K562 (cell line): ENCODE results near the gene TEX35. TPM values are rescaled to one million over a fixed set of nuclear protein-coding genes. Genes with fewer than 3 reads are reported as not detected.
A peak's percentile ranks its signal among the peaks of the same experiment; 100 is the strongest.

Experiments used
- ATAC-seq: fragments of 200-7000 bp; cut with Tn5 transposase; 3 replicates; pipeline ENCODE4 v1.9.1; 2020; ENCODE audit warnings: moderate library complexity
- BruUV-seq: library from RNA; stranded (reverse); fragments of 400-500 nt; replicated peaks from 2 replicates; lab custom pipeline; 2021; lab: Mats Ljungman, UMichigan
- CTCF ChIA-PET: fragments of 300-600 bp; formaldehyde crosslinking; extraction: SDS; loops from one replicate; lab custom pipeline; 2021; ENCODE audit warnings: low intra/inter-chr PET ratio; lab: Yijun Ruan, JAX
- POLR2A ChIA-PET: fragments of 300-600, 350-650 bp; sonication (Branson Sonifier 250); formaldehyde crosslinking; extraction: SDS; loops from one replicate; lab custom pipeline; 2021; ENCODE audit warnings: antibody characterized with exemption, inconsistent platforms; lab: Yijun Ruan, JAX
- DNase-seq, 4 experiments: peaks; one replicate each; pipeline versions ENCODE4 v3.0.0 to v3.0.0-alpha.2; 2011 to 2018; ENCODE audit warnings: low spot score in 3 of 4, mixed read lengths in 3 of 4; ENCODE audit errors: extremely low read depth in 1 of 4
- FAIRE-seq: peaks from 2 replicates; lab custom pipeline; 2011; peaks lifted over from hg19 to GRCh38; lab: Jason Lieb, UNC
- H2AFZ ChIP-seq: 2 replicates; pipeline ENCODE4 v1.6.0; 2011; ENCODE audit warnings: low read depth, low read length, control low read depth, inconsistent platforms
- H3K27ac ChIP-seq: fragments of 200-600 bp; 3 replicates; pipeline ENCODE4 v1.8.0; 2011; ENCODE audit warnings: low read depth, mild to moderate bottlenecking, control low read depth, inconsistent platforms, low read length, moderate library complexity, mixed read lengths; ENCODE audit errors: extremely low read depth
- H3K27me3 ChIP-seq, 2 experiments: fragments of 300-600 bp in 1 of 2; 2 replicates in 1 of 2; 3 replicates in 1 of 2; pipeline versions ENCODE4 v1.6.0 to v1.8.0; 2011; ENCODE audit warnings: inconsistent platforms in 2 of 2, low read length in 2 of 2, mild to moderate bottlenecking in 1 of 2, mixed read lengths in 1 of 2, moderate library complexity in 1 of 2; ENCODE audit not compliant: control insufficient read depth in 2 of 2, insufficient read depth in 2 of 2
- H3K36me3 ChIP-seq: fragments of 300-600 bp; 3 replicates; pipeline ENCODE4 v1.8.0; 2011; ENCODE audit warnings: mild to moderate bottlenecking, low read length, inconsistent platforms; ENCODE audit not compliant: control insufficient read depth, insufficient read depth
- H3K4me1 ChIP-seq, 2 experiments: fragments of 200-600 bp in 1 of 2; replicated peaks in 1 of 2; 2 replicates in 1 of 2; 3 replicates in 1 of 2; pipeline versions ENCODE4 v1.5.1 to v1.8.0; 2011; ENCODE audit warnings: inconsistent platforms in 2 of 2, low read length in 2 of 2, mild to moderate bottlenecking in 1 of 2, mixed read lengths in 1 of 2, moderate library complexity in 1 of 2; ENCODE audit not compliant: control insufficient read depth in 2 of 2, insufficient read depth in 2 of 2
- H3K4me2 ChIP-seq: 2 replicates; pipeline ENCODE4 v1.6.1; 2011; ENCODE audit warnings: low read length, control low read depth, inconsistent platforms, mixed read lengths; ENCODE audit not compliant: insufficient read depth
- H3K4me3 ChIP-seq: fragments of 200-600 bp; sonication (generic), shearing (Covaris generic); 2 replicates; pipeline ENCODE4 v1.5.1; 2016; ENCODE audit warnings: control low read depth, inconsistent platforms
- H3K79me2 ChIP-seq: fragments of 200-600 bp; 3 replicates; pipeline ENCODE4 v1.8.0; 2011; ENCODE audit warnings: low read length, inconsistent platforms; ENCODE audit not compliant: control insufficient read depth, insufficient read depth
- H3K9ac ChIP-seq, 2 experiments: 2 replicates each; pipeline versions ENCODE4 v1.6.0 to v1.6.1; 2011; ENCODE audit warnings: low read depth in 2 of 2, low read length in 2 of 2, control low read depth in 1 of 2, inconsistent platforms in 1 of 2, mild to moderate bottlenecking in 1 of 2, mixed read lengths in 1 of 2; ENCODE audit not compliant: insufficient read depth in 1 of 2
- H3K9me1 ChIP-seq: one replicate; pipeline ENCODE4 v1.6.0; 2011; ENCODE audit warnings: inconsistent platforms, mild to moderate bottlenecking, low read length, moderate library complexity; ENCODE audit not compliant: control insufficient read depth, insufficient read depth
- H3K9me3 ChIP-seq: replicated peaks from 2 replicates; pipeline ENCODE4 v1.5.1; 2011; ENCODE audit warnings: low read depth, low read length, inconsistent platforms; ENCODE audit not compliant: control insufficient read depth, insufficient read depth
- H4K20me1 ChIP-seq: replicated peaks from 2 replicates; pipeline ENCODE4 v1.6.1; 2011; ENCODE audit warnings: low read length, inconsistent platforms, mixed read lengths; ENCODE audit not compliant: control insufficient read depth, insufficient read depth
- CCAR2 ChIP-seq: fragments of 200-400 bp; formaldehyde crosslinking; IDR thresholded peaks from 2 replicates; pipeline ENCODE4 v1.6.1; 2017; ENCODE audit warnings: mild to moderate bottlenecking, low read depth, low read length
- CREM ChIP-seq: IDR thresholded peaks from 2 replicates; pipeline ENCODE4 v1.6.1; 2014; ENCODE audit warnings: antibody characterized with exemption, low read depth
- DIDO1 ChIP-seq: fragments of 450-650 bp; IDR thresholded peaks from 2 replicates; pipeline ENCODE4 v1.6.1; 2016; ENCODE audit warnings: low read depth, missing biosample characterization, missing genetic modification characterization
- E2F1 ChIP-seq: sonication (generic); formaldehyde crosslinking; IDR thresholded peaks from 2 replicates; pipeline ENCODE4 v1.8.1; 2023; ENCODE audit warnings: mild to moderate bottlenecking, missing genetic modification reagents, moderate library complexity
- ETV6 ChIP-seq, 3 experiments: fragments of 150-350 bp in 1 of 3; sonication (generic) in 1 of 3; formaldehyde crosslinking in 1 of 3; IDR thresholded peaks; 2 replicates each; pipeline versions ENCODE4 v1.6.1 to v1.8.0; 2014 to 2022; ENCODE audit warnings: borderline replicate concordance in 2 of 3, low read depth in 2 of 3, antibody characterized with exemption in 1 of 3, low read length in 1 of 3, mild to moderate bottlenecking in 1 of 3, missing genetic modification reagents in 1 of 3
- GMEB1 ChIP-seq: fragments of 250-450 bp; sonication (Bioruptor Pico); IDR thresholded peaks from 2 replicates; pipeline ENCODE4 v1.4.0; 2020; ENCODE audit warnings: mild to moderate bottlenecking
- KDM1A ChIP-seq, 2 experiments: fragments of 450-650 bp; IDR thresholded peaks; 2 replicates each; pipeline ENCODE4 v1.6.1; 2016; ENCODE audit warnings: mild to moderate bottlenecking in 2 of 2
- KLF10 ChIP-seq: fragments of 250-450 bp; sonication (Bioruptor Pico); IDR thresholded peaks from 2 replicates; pipeline ENCODE4 v1.6.1; 2021; ENCODE audit warnings: matching md5 sums
- MBD2 ChIP-seq: sonication (generic); IDR thresholded peaks from 2 replicates; pipeline ENCODE4 v1.6.1; 2016; ENCODE audit warnings: low read depth, borderline replicate concordance
- MED1 ChIP-seq: sonication (generic); formaldehyde crosslinking; IDR thresholded peaks from 2 replicates; pipeline ENCODE4 v1.8.1; 2023; ENCODE audit warnings: missing genetic modification reagents, borderline replicate concordance
- NFYB ChIP-seq: IDR thresholded peaks from 2 replicates; pipeline ENCODE4 v1.6.1; 2011; ENCODE audit warnings: mild to moderate bottlenecking, moderate library complexity; ENCODE audit not compliant: insufficient read length; ENCODE audit errors: extremely low read depth
- SRSF1 ChIP-seq: fragments of 200-400 bp; formaldehyde crosslinking; IDR thresholded peaks from 2 replicates; pipeline ENCODE4 v1.6.1; 2017; ENCODE audit warnings: mild to moderate bottlenecking, low read depth, low read length, moderate library complexity
- TGIF2 ChIP-seq: sonication (generic); formaldehyde crosslinking; IDR thresholded peaks from 2 replicates; pipeline ENCODE4 v1.8.1; 2022; ENCODE audit warnings: mild to moderate bottlenecking, missing genetic modification reagents, moderate library complexity
- ZNF512 ChIP-seq: IDR thresholded peaks from 2 replicates; pipeline ENCODE4 v1.6.1; 2016; ENCODE audit warnings: missing genetic modification characterization, missing compliant biosample characterization
- ZNF551 ChIP-seq: fragments of 250-450 bp; sonication (Bioruptor Pico); IDR thresholded peaks from 2 replicates; pipeline ENCODE4 v1.5.0; 2021; ENCODE audit warnings: mild to moderate bottlenecking, moderate library complexity
- ZNF655 ChIP-seq: fragments of 250-450 bp; sonication (Bioruptor Pico); IDR thresholded peaks from 2 replicates; pipeline ENCODE4 v1.5.0; 2021
- ZSCAN32 ChIP-seq: fragments of 450-650 bp; formaldehyde crosslinking; IDR thresholded peaks from 2 replicates; pipeline ENCODE4 v1.4.0; 2020; ENCODE audit warnings: mild to moderate bottlenecking, moderate library complexity
- WGBS: fragments of 100-300 bp; shearing (Covaris generic); methylation state at CpG from one replicate; pipeline ENCODE4 v1.1.6; 2016; ENCODE audit warnings: low coverage, mixed read lengths; ENCODE audit not compliant: insufficient coverage; ENCODE audit errors: missing lambda C conversion rate; 5-methylcytosine and 5-hydroxymethylcytosine counted together
- in situ Hi-C: fragments of 300-500 bp; cut with MboI; formaldehyde crosslinking; loops from 4 replicates; pipeline ENCODE4 v1.15.0; 2018; ENCODE audit warnings: inconsistent platforms, mixed read lengths
- intact Hi-C: fragments of 100-400 bp; cut with micrococcal nuclease; formaldehyde crosslinking; loops from 2 replicates; pipeline ENCODE4 v1.14.2; 2022
- polyA plus RNA-seq, 8 experiments: library from polyadenylated mRNA; depleted of rRNA in 4 of 8; stranded (reverse) in 5 of 8; unstranded in 3 of 8; fragments of >200 nt; fragmentation: Nextera tagmentation in 2 of 8; fragmentation: Illumina TruSeq in 1 of 8; extraction: Ambion mirVana in 2 of 8; extraction: Trizol in 1 of 8; gene quantifications; 2 replicates each; pipeline versions ENCODE4 v1.2.1 to v1.2.3, GENCODE V29; 2011 to 2014; ENCODE audit warnings: inconsistent platforms in 1 of 8, missing spikeins in 1 of 8
- total RNA-seq, 7 experiments: library from RNA; depleted of rRNA in 6 of 7; stranded (reverse); fragments of >200 nt in 6 of 7; fragmentation: Illumina TruSeq in 2 of 7; extraction: Trizol in 2 of 7; gene quantifications; 2 replicates each; pipeline versions ENCODE4 v1.2.1 to v1.2.3, GENCODE V29; 2011 to 2021; ENCODE audit warnings: low replicate concordance in 1 of 7

Gene TEX35
- total and polyA plus RNA-seq, 9 of the 15 experiments (the other 6 are each of a cell fraction or from before 2014, with no cell fraction given), result not detected

- H3K4me1 ChIP-seq, result peaks cover 4 to 5% of the 10 kb centered on the region in 2 experiments; a peak in 2 of 5 replicates
- in situ Hi-C loops, result no loop called here
- H3K36me3 ChIP-seq, result no peaks in the 10 kb centered on the region
- no peaks in the 10 kb centered on the region for H3K79me2 ChIP-seq
- FAIRE-seq (peak; percentile 59), DNase-seq (peak; percentile 79 to 91 (median 87)), ATAC-seq (peak; percentile 94)
- H3K4me2 ChIP-seq, result no peak overlapping the region
- ChIA-PET CTCF (interaction anchor here (0.6 to 1.3 kb wide), 3 partner anchors 191 to 219 kb away, joined by 3 to 5 read pairs (median 3); no protein-coding TSS in a partner anchor), POLR2A (no interaction called here)
- H2AFZ ChIP-seq, result no peak overlapping the region
- BruUV-seq, result no TSS peak
- no peak overlapping the region for H3K4me3 ChIP-seq
- intact Hi-C loops, result loop anchor here (2.0 kb wide), 1 partner anchor 191 kb away; no protein-coding TSS in a partner anchor
- H3K27ac ChIP-seq, result no peak overlapping the region
- peaks cover 3% of the 10 kb centered on the region for H3K9me1 ChIP-seq
- H3K27me3 ChIP-seq, result peaks cover 20 to 61% of the 10 kb centered on the region in 2 experiments
- H3K9me3 ChIP-seq, result no peaks in the 10 kb centered on the region
- WGBS, result 1% methylated on average over 5 of the region's 5 CpGs
- H4K20me1 ChIP-seq, result no peaks in the 10 kb centered on the region; the same call in 1 of the 2 replicates
- H3K9ac ChIP-seq, result no peak overlapping the region
- no peak for TF ChIP-seq CREM
- no peak for TF ChIP-seq NFYB
- TF ChIP-seq ZNF655 (CRISPR knock-in tag), result no peak
- no peak for TF ChIP-seq ZNF551 (CRISPR knock-in tag)
- TF ChIP-seq SRSF1, result no peak
- TF ChIP-seq ETV6 (IDR thresholded peaks at IDR 0.05; ENCODE audit: borderline replicate concordance in 1 of 2, low read depth in 2 of 2, low read length in 1 of 2), result no peak
- no peak for TF ChIP-seq ETV6 (CRISPR knock-in tag; IDR thresholded peaks at IDR 0.05; ENCODE audit: borderline replicate concordance)
- TF ChIP-seq DIDO1 (tag), result no peak
- no peak for TF ChIP-seq KDM1A (IDR thresholded peaks at IDR 0.05)
- no peak for TF ChIP-seq GMEB1 (CRISPR knock-in tag)
- no peak for TF ChIP-seq ZSCAN32
- no peak for TF ChIP-seq ZNF512 (tag)
- no peak for TF ChIP-seq MBD2
- TF ChIP-seq MED1, result no peak
- no peak for TF ChIP-seq E2F1 (CRISPR knock-in tag)
- no peak for TF ChIP-seq TGIF2 (CRISPR knock-in tag)
- no peak for TF ChIP-seq CCAR2
- no peak for TF ChIP-seq KLF10 (CRISPR knock-in tag)
Measured at GRCh38 chr1:178501705-178502329, 11.1 kb upstream of the TEX35 start.
